ENCODE data around the gene NTN1. TPM values are rescaled to one million over a fixed set of nuclear protein-coding genes. Genes with fewer than 3 reads are reported as not detected.

NTN1 gene
- polyA plus RNA-seq, 12 donors = 5.6 to 33.5 (median 9.0) TPM; not detected in 1

- DNase-seq = no peak
Measured at GRCh38 chr17:9230861-9231260, 209.6 kb downstream of the NTN1 start.

GRCh38 chr17:9231449-9232154, 210.3 kb downstream of the NTN1 start:
- no peak for DNase-seq

GRCh38 chr17:9232155-9232475, 210.8 kb downstream of the NTN1 start:
- DNase-seq = no peak

GRCh38 chr17:9232591-9233270, 211.4 kb downstream of the NTN1 start:
- no peak for DNase-seq

- DNase-seq = no peak
Measured at GRCh38 chr17:9233271-9233599, 211.9 kb downstream of the NTN1 start.

GRCh38 chr17:9233761-9234160, 212.5 kb downstream of the NTN1 start:
- no peak for DNase-seq

GRCh38 chr17:9234389-9234945, 213.2 kb downstream of the NTN1 start:
- DNase-seq = no peak

GRCh38 chr17:9235346-9235745, 214.0 kb downstream of the NTN1 start:
- DNase-seq = no peak

- no peak for DNase-seq
Measured at GRCh38 chr17:9236286-9237052, 215.2 kb downstream of the NTN1 start.

- DNase-seq = no peak
Measured at GRCh38 chr17:9237053-9237410, 215.7 kb downstream of the NTN1 start.

- no peak for DNase-seq
Measured at GRCh38 chr17:9237661-9238301, 216.5 kb downstream of the NTN1 start.

- DNase-seq = no peak
Measured at GRCh38 chr17:9238340-9239245, 217.3 kb downstream of the NTN1 start.

- no peak for DNase-seq
Measured at GRCh38 chr17:9239246-9239792, 218.0 kb downstream of the NTN1 start.

- DNase-seq = peak; percentile 63
Measured at GRCh38 chr17:9239793-9240658, 218.7 kb downstream of the NTN1 start.

- peak; percentile 95 for DNase-seq
Measured at GRCh38 chr17:9240659-9241370, 219.5 kb downstream of the NTN1 start.

GRCh38 chr17:9241371-9241712, 220.0 kb downstream of the NTN1 start:
- DNase-seq = peak; percentile 77

GRCh38 chr17:9241774-9242496, 220.6 kb downstream of the NTN1 start:
- DNase-seq = no peak

GRCh38 chr17:9242497-9242881, 221.2 kb downstream of the NTN1 start:
- DNase-seq = no peak

GRCh38 chr17:9242983-9243382, 221.7 kb downstream of the NTN1 start:
- DNase-seq = no peak

Data from muscle of arm (tissue), 12 donors.